A673 (cell line): ENCODE data around the gene RFX6.

Source experiments
- EZH2 ChIP-seq: fragments of 200-600 bp; sonication (generic); IDR thresholded peaks from 2 replicates; pipeline ENCODE4 v1.6.1; 2017; ENCODE audit warnings: borderline replicate concordance, low read depth, mild to moderate bottlenecking, mixed read lengths, antibody characterized with exemption, low read length; ENCODE audit not compliant: poor library complexity, severe bottlenecking
- TF ChIP-seq, protein P1 (sequence below): fragments of 300-800, 200-600 bp; sonication (generic); conservative IDR thresholded peaks from 2 replicates; pipeline ENCODE4 v1.5.1; 2017; ENCODE audit warnings: low read depth, mild to moderate bottlenecking, antibody characterized with exemption, low read length, moderate library complexity, mixed read lengths

GRCh38 chr6:116884530-116884929, 7.5 kb downstream of the RFX6 start:
- TF ChIP-seq, protein P1, sequence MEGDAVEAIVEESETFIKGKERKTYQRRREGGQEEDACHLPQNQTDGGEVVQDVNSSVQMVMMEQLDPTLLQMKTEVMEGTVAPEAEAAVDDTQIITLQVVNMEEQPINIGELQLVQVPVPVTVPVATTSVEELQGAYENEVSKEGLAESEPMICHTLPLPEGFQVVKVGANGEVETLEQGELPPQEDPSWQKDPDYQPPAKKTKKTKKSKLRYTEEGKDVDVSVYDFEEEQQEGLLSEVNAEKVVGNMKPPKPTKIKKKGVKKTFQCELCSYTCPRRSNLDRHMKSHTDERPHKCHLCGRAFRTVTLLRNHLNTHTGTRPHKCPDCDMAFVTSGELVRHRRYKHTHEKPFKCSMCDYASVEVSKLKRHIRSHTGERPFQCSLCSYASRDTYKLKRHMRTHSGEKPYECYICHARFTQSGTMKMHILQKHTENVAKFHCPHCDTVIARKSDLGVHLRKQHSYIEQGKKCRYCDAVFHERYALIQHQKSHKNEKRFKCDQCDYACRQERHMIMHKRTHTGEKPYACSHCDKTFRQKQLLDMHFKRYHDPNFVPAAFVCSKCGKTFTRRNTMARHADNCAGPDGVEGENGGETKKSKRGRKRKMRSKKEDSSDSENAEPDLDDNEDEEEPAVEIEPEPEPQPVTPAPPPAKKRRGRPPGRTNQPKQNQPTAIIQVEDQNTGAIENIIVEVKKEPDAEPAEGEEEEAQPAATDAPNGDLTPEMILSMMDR: no peak
- TF ChIP-seq EZH2: no peak
